Measurements from ENCODE around the gene AVPR2. TPM values are rescaled to one million over a fixed set of nuclear protein-coding genes. Genes with fewer than 3 reads are reported as not detected.

The AVPR2 gene
- total and polyA plus RNA-seq, 9 of the 15 experiments (the other 6 are each of a cell fraction or from before 2014, with no cell fraction given), result not detected

DNA sequence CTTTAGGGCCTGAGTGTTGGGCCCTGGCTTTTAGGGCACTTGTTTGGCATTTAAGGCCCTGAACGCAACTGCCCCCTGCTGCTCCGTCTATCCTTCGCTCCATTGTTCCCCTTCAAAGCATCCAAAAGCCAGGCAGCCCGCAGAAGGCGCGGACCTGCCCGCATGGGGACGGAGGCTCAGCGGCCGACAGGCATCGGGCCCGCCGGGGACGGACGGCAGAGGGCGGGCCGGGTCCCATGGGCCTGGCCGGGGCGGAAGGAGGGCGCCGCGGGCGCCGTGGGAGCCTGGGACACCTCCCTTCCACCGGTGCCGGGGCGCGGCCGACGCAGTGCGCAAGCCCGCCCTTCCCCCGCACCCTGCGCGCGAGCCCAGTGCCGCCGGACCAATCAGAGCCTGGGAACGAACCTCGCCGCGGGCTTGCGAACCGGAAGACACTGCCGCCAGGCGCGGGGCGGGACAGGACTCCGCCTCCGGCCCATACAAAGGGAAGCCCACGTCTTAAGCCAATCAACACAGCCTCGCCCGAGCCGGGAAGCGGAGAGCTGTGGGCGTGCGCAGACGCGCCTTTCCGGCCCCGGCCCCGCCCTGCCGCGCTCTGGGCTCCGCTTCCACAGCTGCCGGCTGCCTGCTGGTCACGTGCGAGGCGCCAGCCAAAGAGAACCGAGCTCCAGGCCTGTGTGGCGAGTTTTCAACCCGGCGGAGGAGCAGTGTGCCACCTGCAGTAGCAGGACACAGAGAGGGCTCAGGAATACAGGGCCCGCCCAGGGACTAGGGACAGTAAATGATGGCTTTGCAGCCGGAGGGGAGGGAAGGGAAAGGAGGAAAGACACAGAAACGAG, 23.7 kb downstream of the AVPR2 start (continued):
- TF ChIP-seq SIN3A (IDR thresholded peaks at IDR 0.05; ENCODE audit: borderline replicate concordance in 2 of 2, control insufficient read depth in 1 of 2, low read depth in 2 of 2, low read length in 2 of 2), result peak; percentile 17 to 28; a peak in 2 of 4 replicates
- TF ChIP-seq, protein P1, sequence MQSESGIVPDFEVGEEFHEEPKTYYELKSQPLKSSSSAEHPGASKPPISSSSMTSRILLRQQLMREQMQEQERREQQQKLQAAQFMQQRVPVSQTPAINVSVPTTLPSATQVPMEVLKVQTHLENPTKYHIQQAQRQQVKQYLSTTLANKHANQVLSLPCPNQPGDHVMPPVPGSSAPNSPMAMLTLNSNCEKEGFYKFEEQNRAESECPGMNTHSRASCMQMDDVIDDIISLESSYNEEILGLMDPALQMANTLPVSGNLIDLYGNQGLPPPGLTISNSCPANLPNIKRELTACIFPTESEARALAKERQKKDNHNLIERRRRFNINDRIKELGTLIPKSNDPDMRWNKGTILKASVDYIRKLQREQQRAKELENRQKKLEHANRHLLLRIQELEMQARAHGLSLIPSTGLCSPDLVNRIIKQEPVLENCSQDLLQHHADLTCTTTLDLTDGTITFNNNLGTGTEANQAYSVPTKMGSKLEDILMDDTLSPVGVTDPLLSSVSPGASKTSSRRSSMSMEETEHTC (IDR thresholded peaks at IDR 0.05), result peak; percentile 32; the same call in 1 of the 2 replicates
- TF ChIP-seq BCL6 (CRISPR knock-in tag; IDR thresholded peaks at IDR 0.05), result no peak
- TF ChIP-seq, protein P2, sequence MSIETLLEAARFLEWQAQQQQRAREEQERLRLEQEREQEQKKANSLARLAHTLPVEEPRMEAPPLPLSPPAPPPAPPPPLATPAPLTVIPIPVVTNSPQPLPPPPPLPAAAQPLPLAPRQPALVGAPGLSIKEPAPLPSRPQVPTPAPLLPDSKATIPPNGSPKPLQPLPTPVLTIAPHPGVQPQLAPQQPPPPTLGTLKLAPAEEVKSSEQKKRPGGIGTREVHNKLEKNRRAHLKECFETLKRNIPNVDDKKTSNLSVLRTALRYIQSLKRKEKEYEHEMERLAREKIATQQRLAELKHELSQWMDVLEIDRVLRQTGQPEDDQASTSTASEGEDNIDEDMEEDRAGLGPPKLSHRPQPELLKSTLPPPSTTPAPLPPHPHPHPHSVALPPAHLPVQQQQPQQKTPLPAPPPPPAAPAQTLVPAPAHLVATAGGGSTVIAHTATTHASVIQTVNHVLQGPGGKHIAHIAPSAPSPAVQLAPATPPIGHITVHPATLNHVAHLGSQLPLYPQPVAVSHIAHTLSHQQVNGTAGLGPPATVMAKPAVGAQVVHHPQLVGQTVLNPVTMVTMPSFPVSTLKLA (conservative IDR thresholded peaks at IDR 0.05), result peak; percentile 74 to 85
- 0 out of 2 replicates have a peak, but pooled peaks have one; percentile 21 for TF ChIP-seq SIN3B (IDR thresholded peaks at IDR 0.05; ENCODE audit: low read depth)
- TF ChIP-seq L3MBTL2 (IDR thresholded peaks at IDR 0.05), result peak; percentile 68
- peak; percentile 95 for TF ChIP-seq CXXC5 (CRISPR knock-in tag; IDR thresholded peaks at IDR 0.05)
- TF ChIP-seq CHD2 (IDR thresholded peaks at IDR 0.05; ENCODE audit: low read depth, low read length), result 0 out of 2 replicates have a peak, but pooled peaks have one; percentile 39
- TF ChIP-seq SRF (CRISPR knock-in tag; IDR thresholded peaks at IDR 0.05), result peak in 1 of 2 experiments; percentile 77; a peak in 1 of 4 replicates
- TF ChIP-seq KLF1 (tag; IDR thresholded peaks at IDR 0.05), result peak; percentile 60; the same call in 1 of the 2 replicates
- TF ChIP-seq, protein P3, sequence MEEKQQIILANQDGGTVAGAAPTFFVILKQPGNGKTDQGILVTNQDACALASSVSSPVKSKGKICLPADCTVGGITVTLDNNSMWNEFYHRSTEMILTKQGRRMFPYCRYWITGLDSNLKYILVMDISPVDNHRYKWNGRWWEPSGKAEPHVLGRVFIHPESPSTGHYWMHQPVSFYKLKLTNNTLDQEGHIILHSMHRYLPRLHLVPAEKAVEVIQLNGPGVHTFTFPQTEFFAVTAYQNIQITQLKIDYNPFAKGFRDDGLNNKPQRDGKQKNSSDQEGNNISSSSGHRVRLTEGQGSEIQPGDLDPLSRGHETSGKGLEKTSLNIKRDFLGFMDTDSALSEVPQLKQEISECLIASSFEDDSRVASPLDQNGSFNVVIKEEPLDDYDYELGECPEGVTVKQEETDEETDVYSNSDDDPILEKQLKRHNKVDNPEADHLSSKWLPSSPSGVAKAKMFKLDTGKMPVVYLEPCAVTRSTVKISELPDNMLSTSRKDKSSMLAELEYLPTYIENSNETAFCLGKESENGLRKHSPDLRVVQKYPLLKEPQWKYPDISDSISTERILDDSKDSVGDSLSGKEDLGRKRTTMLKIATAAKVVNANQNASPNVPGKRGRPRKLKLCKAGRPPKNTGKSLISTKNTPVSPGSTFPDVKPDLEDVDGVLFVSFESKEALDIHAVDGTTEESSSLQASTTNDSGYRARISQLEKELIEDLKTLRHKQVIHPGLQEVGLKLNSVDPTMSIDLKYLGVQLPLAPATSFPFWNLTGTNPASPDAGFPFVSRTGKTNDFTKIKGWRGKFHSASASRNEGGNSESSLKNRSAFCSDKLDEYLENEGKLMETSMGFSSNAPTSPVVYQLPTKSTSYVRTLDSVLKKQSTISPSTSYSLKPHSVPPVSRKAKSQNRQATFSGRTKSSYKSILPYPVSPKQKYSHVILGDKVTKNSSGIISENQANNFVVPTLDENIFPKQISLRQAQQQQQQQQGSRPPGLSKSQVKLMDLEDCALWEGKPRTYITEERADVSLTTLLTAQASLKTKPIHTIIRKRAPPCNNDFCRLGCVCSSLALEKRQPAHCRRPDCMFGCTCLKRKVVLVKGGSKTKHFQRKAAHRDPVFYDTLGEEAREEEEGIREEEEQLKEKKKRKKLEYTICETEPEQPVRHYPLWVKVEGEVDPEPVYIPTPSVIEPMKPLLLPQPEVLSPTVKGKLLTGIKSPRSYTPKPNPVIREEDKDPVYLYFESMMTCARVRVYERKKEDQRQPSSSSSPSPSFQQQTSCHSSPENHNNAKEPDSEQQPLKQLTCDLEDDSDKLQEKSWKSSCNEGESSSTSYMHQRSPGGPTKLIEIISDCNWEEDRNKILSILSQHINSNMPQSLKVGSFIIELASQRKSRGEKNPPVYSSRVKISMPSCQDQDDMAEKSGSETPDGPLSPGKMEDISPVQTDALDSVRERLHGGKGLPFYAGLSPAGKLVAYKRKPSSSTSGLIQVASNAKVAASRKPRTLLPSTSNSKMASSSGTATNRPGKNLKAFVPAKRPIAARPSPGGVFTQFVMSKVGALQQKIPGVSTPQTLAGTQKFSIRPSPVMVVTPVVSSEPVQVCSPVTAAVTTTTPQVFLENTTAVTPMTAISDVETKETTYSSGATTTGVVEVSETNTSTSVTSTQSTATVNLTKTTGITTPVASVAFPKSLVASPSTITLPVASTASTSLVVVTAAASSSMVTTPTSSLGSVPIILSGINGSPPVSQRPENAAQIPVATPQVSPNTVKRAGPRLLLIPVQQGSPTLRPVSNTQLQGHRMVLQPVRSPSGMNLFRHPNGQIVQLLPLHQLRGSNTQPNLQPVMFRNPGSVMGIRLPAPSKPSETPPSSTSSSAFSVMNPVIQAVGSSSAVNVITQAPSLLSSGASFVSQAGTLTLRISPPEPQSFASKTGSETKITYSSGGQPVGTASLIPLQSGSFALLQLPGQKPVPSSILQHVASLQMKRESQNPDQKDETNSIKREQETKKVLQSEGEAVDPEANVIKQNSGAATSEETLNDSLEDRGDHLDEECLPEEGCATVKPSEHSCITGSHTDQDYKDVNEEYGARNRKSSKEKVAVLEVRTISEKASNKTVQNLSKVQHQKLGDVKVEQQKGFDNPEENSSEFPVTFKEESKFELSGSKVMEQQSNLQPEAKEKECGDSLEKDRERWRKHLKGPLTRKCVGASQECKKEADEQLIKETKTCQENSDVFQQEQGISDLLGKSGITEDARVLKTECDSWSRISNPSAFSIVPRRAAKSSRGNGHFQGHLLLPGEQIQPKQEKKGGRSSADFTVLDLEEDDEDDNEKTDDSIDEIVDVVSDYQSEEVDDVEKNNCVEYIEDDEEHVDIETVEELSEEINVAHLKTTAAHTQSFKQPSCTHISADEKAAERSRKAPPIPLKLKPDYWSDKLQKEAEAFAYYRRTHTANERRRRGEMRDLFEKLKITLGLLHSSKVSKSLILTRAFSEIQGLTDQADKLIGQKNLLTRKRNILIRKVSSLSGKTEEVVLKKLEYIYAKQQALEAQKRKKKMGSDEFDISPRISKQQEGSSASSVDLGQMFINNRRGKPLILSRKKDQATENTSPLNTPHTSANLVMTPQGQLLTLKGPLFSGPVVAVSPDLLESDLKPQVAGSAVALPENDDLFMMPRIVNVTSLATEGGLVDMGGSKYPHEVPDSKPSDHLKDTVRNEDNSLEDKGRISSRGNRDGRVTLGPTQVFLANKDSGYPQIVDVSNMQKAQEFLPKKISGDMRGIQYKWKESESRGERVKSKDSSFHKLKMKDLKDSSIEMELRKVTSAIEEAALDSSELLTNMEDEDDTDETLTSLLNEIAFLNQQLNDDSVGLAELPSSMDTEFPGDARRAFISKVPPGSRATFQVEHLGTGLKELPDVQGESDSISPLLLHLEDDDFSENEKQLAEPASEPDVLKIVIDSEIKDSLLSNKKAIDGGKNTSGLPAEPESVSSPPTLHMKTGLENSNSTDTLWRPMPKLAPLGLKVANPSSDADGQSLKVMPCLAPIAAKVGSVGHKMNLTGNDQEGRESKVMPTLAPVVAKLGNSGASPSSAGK (IDR thresholded peaks at IDR 0.05), result no peak; the same call in 1 of the 2 replicates

Data from K562 (cell line).